AML-193 (cell line): ENCODE data around the gene SLC16A8.
"Not testable (repeated sequence)": the region's sequence is repeated elsewhere in the genome, so short reads cannot be mapped to it uniquely, and the experiment has no call there.

Experiments used
- DNase-seq, 2 experiments: peaks; one replicate each; lab custom pipeline; 2025; lab: John Stamatoyannopoulos, UW

SLC16A8 gene

GRCh38 chr22:38086001-38086845 lies 2.2 kb upstream of the SLC16A8 start:
- DNase-seq = no peak

- no peak for DNase-seq
These were observed 1.5 kb upstream of the SLC16A8 start for GRCh38 chr22:38085501-38085900.

- DNase-seq = no peak
These were observed 1.1 kb upstream of the SLC16A8 start for GRCh38 chr22:38085056-38085455.

- DNase-seq = no peak
These were observed 836 bp downstream of the SLC16A8 start for GRCh38 chr22:38082986-38083710.

- DNase-seq = no peak
These were observed 1.8 kb downstream of the SLC16A8 start for GRCh38 chr22:38081941-38082828.

- DNase-seq = no peak
These were observed 2.4 kb downstream of the SLC16A8 start for GRCh38 chr22:38081636-38081940.

GRCh38 chr22:38080850-38081635 lies 2.9 kb downstream of the SLC16A8 start:
- no peak for DNase-seq

GRCh38 chr22:38080474-38080849 lies 3.5 kb downstream of the SLC16A8 start:
- DNase-seq = no peak

- no peak for DNase-seq
These were observed 4.2 kb downstream of the SLC16A8 start for GRCh38 chr22:38079804-38080203.

- not testable (repeated sequence) for DNase-seq
These were observed 4.8 kb downstream of the SLC16A8 start for GRCh38 chr22:38079208-38079607.

GRCh38 chr22:38078046-38078840 lies 5.7 kb downstream of the SLC16A8 start:
- DNase-seq = no peak

GRCh38 chr22:38077595-38077994 lies 6.4 kb downstream of the SLC16A8 start:
- no peak for DNase-seq

GRCh38 chr22:38077096-38077495 lies 6.9 kb downstream of the SLC16A8 start:
- DNase-seq = no peak

- no peak for DNase-seq
These were observed 8.0 kb downstream of the SLC16A8 start for GRCh38 chr22:38075961-38076360.

- no peak for DNase-seq
These were observed 8.7 kb downstream of the SLC16A8 start for GRCh38 chr22:38075105-38075825.

GRCh38 chr22:38074181-38075104 lies 9.5 kb downstream of the SLC16A8 start:
- DNase-seq = no peak

- no peak for DNase-seq
These were observed 10.5 kb downstream of the SLC16A8 start for GRCh38 chr22:38073150-38074130.
